Endodermal cell (in vitro differentiated cells): ENCODE measurements around the gene ZNF236. TPM values are rescaled to one million over a fixed set of nuclear protein-coding genes. Genes with fewer than 3 reads are reported as not detected.
A peak's percentile ranks its signal among the peaks of the same experiment; 100 is the strongest.

Source experiments
- DNase-seq: peaks from one replicate; pipeline ENCODE4 v3.0.0-alpha.2; 2017
- H3K27ac ChIP-seq: 2 replicates; pipeline ENCODE4 v1.5.1; 2013; ENCODE audit warnings: mild to moderate bottlenecking, low read depth, low read length, moderate library complexity
- H3K27me3 ChIP-seq: 2 replicates; pipeline ENCODE4 v1.6.1; 2013; ENCODE audit warnings: mild to moderate bottlenecking, low read length, moderate library complexity; ENCODE audit not compliant: insufficient read depth, control insufficient read depth, poor library complexity, severe bottlenecking
- H3K36me3 ChIP-seq: 2 replicates; pipeline ENCODE4 v1.7.0; 2013; ENCODE audit warnings: mild to moderate bottlenecking, low read length, moderate library complexity; ENCODE audit not compliant: control insufficient read depth, insufficient read depth
- H3K4me1 ChIP-seq: one replicate; pipeline ENCODE4 v1.7.0; 2013; ENCODE audit warnings: low read length; ENCODE audit not compliant: control insufficient read depth, insufficient read depth
- H3K4me3 ChIP-seq: 2 replicates; pipeline ENCODE4 v1.5.1; 2013; ENCODE audit warnings: mild to moderate bottlenecking, low read length, moderate library complexity
- H3K9ac ChIP-seq: 2 replicates; pipeline ENCODE4 v1.6.1; 2013; ENCODE audit warnings: mild to moderate bottlenecking, low read length, moderate library complexity; ENCODE audit not compliant: poor library complexity, severe bottlenecking; ENCODE audit errors: extremely low read depth
- H3K9me3 ChIP-seq: 2 replicates; pipeline ENCODE4 v1.6.1; 2013; ENCODE audit warnings: mild to moderate bottlenecking, low read length, moderate library complexity; ENCODE audit not compliant: control insufficient read depth
- H3K27ac Mint-ChIP-seq: 2 replicates; pipeline ENCODE4 v1.8.0; 2020; ENCODE audit warnings: mixed read lengths
- H3K27me3 Mint-ChIP-seq: 2 replicates; pipeline ENCODE4 v1.8.0; 2021; ENCODE audit warnings: mild to moderate bottlenecking, mixed read lengths; ENCODE audit not compliant: insufficient read depth
- H3K36me3 Mint-ChIP-seq: 2 replicates; pipeline ENCODE4 v1.8.0; 2020; ENCODE audit warnings: low read depth, mixed read lengths
- H3K4me1 Mint-ChIP-seq: 2 replicates; pipeline ENCODE4 v1.8.0; 2020; ENCODE audit warnings: mixed read lengths
- H3K4me3 Mint-ChIP-seq: 2 replicates; pipeline ENCODE4 v1.8.0; 2020; ENCODE audit warnings: mild to moderate bottlenecking, moderate library complexity, mixed read lengths
- H3K9me3 Mint-ChIP-seq: 2 replicates; pipeline ENCODE4 v1.8.0; 2020; ENCODE audit warnings: mild to moderate bottlenecking, mixed read lengths
- WGBS, 2 experiments: methylation state at CpG; one replicate each; pipeline versions ENCODE4 v1.1.5 to v1.1.7; 2013; ENCODE audit warnings: missing lambda C conversion rate in 2 of 2, mixed read lengths in 1 of 2; ENCODE audit not compliant: insufficient coverage in 1 of 2, insufficient read length in 1 of 2; 5-methylcytosine and 5-hydroxymethylcytosine counted together
- total RNA-seq, 2 donors: library from RNA; stranded (reverse); fragmentation: NEBNext Ultra II Directional in 1 of 2; extraction: Animal tissue kit (Norgen Biotek cat#: 25700) in 1 of 2; gene quantifications; 2 replicates in 1 of 2; 3 replicates in 1 of 2; pipeline ENCODE4 v1.2.1, GENCODE V29; 2021
- TF ChIP-seq, protein P1 (sequence below): fragments of 200-600 bp; sonication (generic); conservative IDR thresholded peaks from 2 replicates; pipeline ENCODE4 v1.5.0; 2021; ENCODE audit warnings: antibody characterized with exemption, mild to moderate bottlenecking

ZNF236 gene
- total RNA-seq, 2 donors from 2014 or later: 27.0 to 28.3 TPM

DNA sequence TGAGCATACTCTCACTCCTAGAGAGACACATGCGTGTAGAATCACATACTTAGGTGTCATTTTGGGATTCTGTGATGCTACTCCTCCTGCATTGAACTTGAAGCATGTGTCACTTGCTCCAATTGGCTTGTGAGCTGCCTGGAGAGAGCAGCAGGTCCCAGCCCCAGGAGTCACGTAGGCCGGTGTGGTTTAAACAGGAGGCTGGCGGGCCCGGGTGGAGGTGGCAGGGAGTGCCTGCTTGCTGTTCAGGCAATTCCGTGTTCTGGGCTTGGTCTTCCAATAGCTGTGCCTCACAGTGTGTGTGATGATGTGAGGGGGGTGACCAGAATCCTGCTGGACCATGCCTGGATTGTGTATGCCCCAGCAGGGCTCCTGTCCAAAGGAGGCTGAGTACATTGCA lies 51.0 kb downstream of the ZNF236 start:
- Mint-ChIP-seq H3K4me3 (no peak overlapping the region), H3K9me3 (no peaks in the 10 kb centered on the region), H3K36me3 (peaks cover 33% of the 10 kb centered on the region), H3K27ac (no peak overlapping the region), H3K4me1 (peaks cover 12% of the 10 kb centered on the region), H3K27me3 (no peaks in the 10 kb centered on the region)
- Histone ChIP-seq H3K9me3 (no peaks in the 10 kb centered on the region), H3K27me3 (no peaks in the 10 kb centered on the region), H3K9ac (no peak overlapping the region), H3K27ac (no peak overlapping the region), H3K4me1 (no peaks in the 10 kb centered on the region), H3K4me3 (no peak overlapping the region), H3K36me3 (peaks cover 66% of the 10 kb centered on the region)
- no peak for DNase-seq
- TF ChIP-seq, protein P1, sequence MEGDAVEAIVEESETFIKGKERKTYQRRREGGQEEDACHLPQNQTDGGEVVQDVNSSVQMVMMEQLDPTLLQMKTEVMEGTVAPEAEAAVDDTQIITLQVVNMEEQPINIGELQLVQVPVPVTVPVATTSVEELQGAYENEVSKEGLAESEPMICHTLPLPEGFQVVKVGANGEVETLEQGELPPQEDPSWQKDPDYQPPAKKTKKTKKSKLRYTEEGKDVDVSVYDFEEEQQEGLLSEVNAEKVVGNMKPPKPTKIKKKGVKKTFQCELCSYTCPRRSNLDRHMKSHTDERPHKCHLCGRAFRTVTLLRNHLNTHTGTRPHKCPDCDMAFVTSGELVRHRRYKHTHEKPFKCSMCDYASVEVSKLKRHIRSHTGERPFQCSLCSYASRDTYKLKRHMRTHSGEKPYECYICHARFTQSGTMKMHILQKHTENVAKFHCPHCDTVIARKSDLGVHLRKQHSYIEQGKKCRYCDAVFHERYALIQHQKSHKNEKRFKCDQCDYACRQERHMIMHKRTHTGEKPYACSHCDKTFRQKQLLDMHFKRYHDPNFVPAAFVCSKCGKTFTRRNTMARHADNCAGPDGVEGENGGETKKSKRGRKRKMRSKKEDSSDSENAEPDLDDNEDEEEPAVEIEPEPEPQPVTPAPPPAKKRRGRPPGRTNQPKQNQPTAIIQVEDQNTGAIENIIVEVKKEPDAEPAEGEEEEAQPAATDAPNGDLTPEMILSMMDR: no peak
- WGBS, 2 experiments: 88% methylated on average over 6 of the region's 6 CpGs; no CpG with 5 or more reads in 1 of the 2 experiments

DNA sequence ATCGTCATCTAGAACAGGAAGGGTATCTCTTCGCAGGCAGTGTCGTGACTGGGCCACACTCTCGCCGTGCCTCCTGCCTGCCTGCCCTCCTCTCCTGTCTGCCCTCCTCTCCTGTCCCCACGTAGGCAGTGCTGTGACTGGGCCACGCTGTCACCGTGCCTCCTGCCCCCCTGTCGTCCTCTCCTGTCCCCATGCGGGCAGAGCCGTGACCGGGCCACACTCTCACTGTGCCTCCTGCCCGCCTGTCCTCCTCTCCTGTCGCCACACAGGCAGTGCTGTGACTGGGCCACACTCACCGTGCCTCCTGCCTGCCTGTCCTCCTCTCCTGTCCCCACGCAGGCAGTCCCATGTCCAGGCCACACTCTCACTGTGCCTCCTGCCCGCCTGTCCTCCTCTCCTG lies 51.4 kb downstream of the ZNF236 start:
- Histone ChIP-seq H3K27ac (no peak overlapping the region), H3K9ac (no peak overlapping the region), H3K4me1 (no peaks in the 10 kb centered on the region), H3K27me3 (no peaks in the 10 kb centered on the region), H3K36me3 (peaks cover 66% of the 10 kb centered on the region), H3K9me3 (no peaks in the 10 kb centered on the region), H3K4me3 (no peak overlapping the region)
- TF ChIP-seq, protein P1: no peak
- 96 to 97% methylated on average over 10 to 17 of the region's 17 CpGs for WGBS, 2 experiments
- Mint-ChIP-seq H3K4me1 (peaks cover 12% of the 10 kb centered on the region), H3K9me3 (no peaks in the 10 kb centered on the region), H3K27ac (peak overlapping the region; percentile 32), H3K27me3 (no peaks in the 10 kb centered on the region), H3K36me3 (peaks cover 29% of the 10 kb centered on the region), H3K4me3 (no peak overlapping the region)
- no peak for DNase-seq

DNA sequence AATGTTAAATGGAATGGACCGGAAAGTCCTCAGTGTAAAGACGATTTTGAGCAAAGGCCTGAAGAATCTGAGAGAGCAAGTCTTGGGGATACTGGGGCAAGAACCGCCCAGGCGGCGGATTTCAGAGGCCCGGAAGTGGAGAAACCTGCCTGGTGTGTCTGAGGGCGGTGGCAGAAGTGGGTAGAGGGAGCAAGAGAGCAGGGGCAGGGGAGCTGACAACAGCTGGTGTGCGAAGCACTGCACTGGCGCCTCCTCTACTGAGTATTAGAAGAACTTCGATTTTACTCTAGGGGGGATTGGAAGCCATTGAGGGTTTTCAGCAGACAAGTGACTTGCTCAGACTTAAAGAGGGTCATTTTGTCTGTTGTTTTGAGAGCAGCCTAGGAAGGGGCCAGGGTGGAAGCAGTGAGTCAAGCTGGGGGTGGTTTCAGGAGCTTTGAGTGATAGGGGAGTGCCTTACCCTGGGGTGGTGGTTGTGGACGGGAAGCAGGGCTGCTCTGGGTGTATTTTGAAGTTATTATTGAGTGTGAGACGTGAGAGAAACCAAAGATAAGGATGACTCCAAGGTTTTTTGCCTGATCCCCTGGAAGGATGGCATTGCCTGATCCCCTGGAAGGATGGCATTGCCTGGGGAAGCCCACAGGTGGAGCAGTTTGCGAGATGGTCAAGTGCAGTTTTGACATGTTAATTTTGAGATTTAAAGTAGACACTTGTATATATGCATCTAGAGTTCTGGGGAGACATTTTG lies 52.5 kb downstream of the ZNF236 start:
- DNase-seq: peak; percentile 81
- no peaks in the 10 kb centered on the region for H3K27me3 ChIP-seq
- H3K9me3 ChIP-seq: no peaks in the 10 kb centered on the region
- TF ChIP-seq, protein P1: no peak
- Mint-ChIP-seq H3K36me3 (peaks cover 29% of the 10 kb centered on the region), H3K4me1 (peaks cover 12% of the 10 kb centered on the region), H3K27me3 (no peaks in the 10 kb centered on the region), H3K9me3 (no peaks in the 10 kb centered on the region), H3K4me3 (no peak overlapping the region), H3K27ac (peak overlapping the region; percentile 77)
- peaks cover 67% of the 10 kb centered on the region for H3K36me3 ChIP-seq
- WGBS, 2 experiments: 89 to 90% methylated on average over 12 to 13 of the region's 13 CpGs
- H3K4me1 ChIP-seq: no peaks in the 10 kb centered on the region
- H3K27ac ChIP-seq: no peak overlapping the region
- no peak overlapping the region for H3K4me3 ChIP-seq
- no peak overlapping the region for H3K9ac ChIP-seq
